GM18505 (cell line): ENCODE measurements around the gene ZDHHC22.
"Not testable (repeated sequence)": the region's sequence is repeated elsewhere in the genome, so short reads cannot be mapped to it uniquely, and the experiment has no call there.

ENCODE experiments used
- ATAC-seq: cut with Tn5 transposase; IDR thresholded peaks from one replicate; pipeline ENCODE4 v1.9.1; 2021; ENCODE audit not compliant: unreplicated experiment
- POLR2A ChIP-seq: IDR thresholded peaks from 4 replicates; pipeline ENCODE4 v1.6.1; 2011; ENCODE audit warnings: borderline replicate concordance; ENCODE audit not compliant: insufficient read depth, insufficient read length; ENCODE audit errors: extremely low read depth

The ZDHHC22 gene

GRCh38 chr14:77175843-77176242 lies 34.3 kb upstream of the ZDHHC22 start:
- TF ChIP-seq POLR2A: no peak
- ATAC-seq: no peak

- not testable (repeated sequence) for ATAC-seq
These were observed 32.5 kb upstream of the ZDHHC22 start for GRCh38 chr14:77173911-77174617.

- TF ChIP-seq POLR2A: no peak
- ATAC-seq: no peak
These were observed 31.3 kb upstream of the ZDHHC22 start for GRCh38 chr14:77172916-77173315.

- ATAC-seq: no peak
- TF ChIP-seq POLR2A: no peak
These were observed 28.5 kb upstream of the ZDHHC22 start for GRCh38 chr14:77170045-77170444.

DNA sequence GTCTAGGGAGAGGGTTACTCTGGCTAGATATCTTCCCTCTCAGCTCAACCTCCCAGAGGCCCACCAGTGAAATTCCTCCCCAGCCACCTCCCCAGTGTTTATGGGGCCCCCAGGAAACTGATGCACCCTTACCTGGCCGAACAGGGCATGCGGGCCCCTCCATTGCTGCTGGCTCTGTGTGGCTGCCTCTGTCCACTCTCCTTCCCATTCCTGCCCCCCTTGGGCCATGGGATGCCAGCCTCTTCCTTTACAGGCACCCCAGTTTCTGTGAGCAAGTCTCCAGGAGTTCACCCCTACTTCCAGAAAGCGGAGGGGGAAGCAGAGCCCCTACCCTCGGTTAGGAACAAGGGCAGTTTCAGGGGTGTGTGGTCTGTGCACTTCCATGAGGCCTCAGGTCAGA lies 19.4 kb upstream of the ZDHHC22 start:
- no peak for ATAC-seq
- TF ChIP-seq POLR2A: no peak

DNA sequence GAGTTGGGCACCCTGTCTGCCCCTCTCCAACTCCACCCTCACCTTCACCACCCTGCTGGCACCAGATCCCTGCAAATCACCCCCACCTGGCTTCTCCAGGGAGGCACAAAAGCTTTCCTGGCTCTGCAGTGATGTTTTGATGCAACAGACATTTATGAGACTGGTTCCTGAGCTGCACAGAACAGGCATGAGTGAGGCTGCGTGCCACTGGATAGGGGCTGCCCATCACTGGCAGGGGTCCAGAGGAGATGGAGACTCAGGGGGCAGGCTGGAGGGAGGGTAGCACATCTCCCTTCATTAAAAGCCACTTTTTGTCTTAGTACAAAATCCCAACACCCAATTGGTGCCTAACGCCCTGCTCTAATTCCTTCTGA lies 17.3 kb upstream of the ZDHHC22 start:
- no peak for TF ChIP-seq POLR2A

DNA sequence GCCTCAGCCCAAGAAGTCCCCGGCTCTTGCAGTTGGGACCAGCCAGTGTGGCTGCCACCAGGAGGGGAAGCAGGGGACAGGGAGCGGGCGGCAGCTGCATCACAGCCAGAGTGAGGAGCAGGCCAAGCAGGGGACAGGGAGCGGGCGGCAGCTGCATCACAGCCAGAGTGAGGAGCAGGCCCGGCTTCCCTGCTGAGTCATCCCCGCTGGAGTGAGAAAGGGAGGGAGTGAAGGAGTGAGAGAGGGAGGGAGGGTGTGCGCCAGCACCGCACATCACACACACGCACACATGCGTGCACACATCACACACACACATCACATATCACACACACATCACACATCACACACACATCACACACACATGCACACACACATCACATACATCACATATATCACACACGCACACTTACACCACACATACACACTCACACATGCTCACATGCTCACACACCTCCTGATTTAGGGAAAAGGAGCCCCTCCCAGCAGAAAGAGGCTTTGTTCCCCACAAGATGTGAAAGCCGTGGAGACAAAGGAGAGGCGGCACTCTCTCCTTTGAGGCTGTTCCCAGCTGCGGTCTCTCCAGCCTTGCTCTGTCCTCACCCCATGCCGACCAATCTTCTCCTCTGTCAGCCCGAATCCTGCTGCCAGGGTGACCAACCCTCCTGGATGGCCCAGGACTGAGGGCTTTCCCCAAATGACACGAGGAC lies 16.7 kb upstream of the ZDHHC22 start:
- ATAC-seq: no peak
- TF ChIP-seq POLR2A: no peak

More for the DNA sequence above, 17.3 kb upstream of the ZDHHC22 start:
- ATAC-seq: no peak

- no peak for TF ChIP-seq POLR2A
- no peak for ATAC-seq
These were observed 16.1 kb upstream of the ZDHHC22 start for GRCh38 chr14:77157740-77158139.

GRCh38 chr14:77155083-77155482 lies 13.5 kb upstream of the ZDHHC22 start:
- no peak for ATAC-seq
- TF ChIP-seq POLR2A: no peak

DNA sequence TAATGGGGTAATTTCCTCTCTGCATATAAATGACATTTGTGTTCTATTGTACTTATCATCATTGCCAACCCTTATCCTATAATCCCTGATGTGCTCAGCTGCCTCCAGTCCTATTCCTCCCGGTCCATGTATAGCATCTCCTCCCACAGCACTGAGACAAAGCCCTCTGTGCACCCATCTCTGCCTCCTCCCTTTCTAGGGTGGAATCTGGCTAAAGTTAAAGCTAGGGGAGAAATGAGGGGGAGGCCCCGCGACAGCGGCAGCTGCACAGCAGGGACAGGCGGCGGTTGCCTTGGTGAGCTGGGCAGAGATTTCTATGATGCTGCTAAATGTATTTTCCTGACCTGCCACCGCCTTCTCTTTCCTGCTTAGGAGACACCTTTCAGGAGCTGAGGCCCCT lies 12.8 kb upstream of the ZDHHC22 start:
- no peak for TF ChIP-seq POLR2A
- no peak for ATAC-seq

DNA sequence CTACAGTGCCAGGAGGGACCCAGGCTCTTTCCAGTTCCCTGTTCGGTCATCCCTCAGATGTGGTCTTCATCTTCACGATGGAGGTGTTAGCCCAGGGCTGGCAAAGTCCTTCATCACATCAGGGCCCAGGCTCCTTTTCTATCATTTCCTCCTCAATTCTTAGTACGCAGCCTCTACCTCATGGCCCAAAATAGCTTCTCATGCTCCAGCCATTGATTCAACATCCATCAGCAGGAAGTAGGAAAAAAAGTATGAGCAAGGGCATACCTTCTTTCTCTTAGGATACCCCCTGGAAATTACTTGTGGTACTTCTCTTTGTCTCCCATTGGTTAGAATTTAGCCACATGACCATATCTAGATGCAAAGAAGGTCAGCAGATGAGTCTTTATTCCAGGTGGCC lies 12.2 kb upstream of the ZDHHC22 start:
- no peak for TF ChIP-seq POLR2A
- no peak for ATAC-seq

GRCh38 chr14:77151918-77152588 lies 10.5 kb upstream of the ZDHHC22 start:
- TF ChIP-seq POLR2A: no peak
- no peak for ATAC-seq

GRCh38 chr14:77151245-77151644 lies 9.7 kb upstream of the ZDHHC22 start:
- TF ChIP-seq POLR2A: no peak
- no peak for ATAC-seq
